ENCODE results near the gene GRIK3.
A peak's percentile ranks its signal among the peaks of the same experiment; 100 is the strongest.
"Not testable (repeated sequence)": the region's sequence is repeated elsewhere in the genome, so short reads cannot be mapped to it uniquely, and the experiment has no call there.

GRIK3 gene

DNA sequence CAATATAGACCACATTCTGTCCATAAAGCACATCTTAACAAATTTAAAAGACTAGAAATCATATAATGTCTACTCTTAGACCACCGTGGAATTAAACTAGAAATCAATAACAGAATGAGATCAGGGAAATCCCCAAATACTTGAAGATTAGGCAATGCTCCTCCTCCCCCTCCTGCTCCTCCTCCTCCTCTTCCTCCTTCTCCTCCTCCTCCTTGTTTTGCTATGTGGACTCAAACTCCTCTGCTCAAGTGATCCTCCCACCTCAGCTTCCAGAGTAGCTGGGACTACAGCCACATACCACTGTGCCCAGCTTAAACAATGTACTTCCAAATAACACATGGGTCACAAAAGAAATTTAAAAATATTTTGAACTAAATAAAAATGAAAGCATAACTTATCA, 134.2 kb downstream of the GRIK3 start:
- DNase-seq: no peak

DNA sequence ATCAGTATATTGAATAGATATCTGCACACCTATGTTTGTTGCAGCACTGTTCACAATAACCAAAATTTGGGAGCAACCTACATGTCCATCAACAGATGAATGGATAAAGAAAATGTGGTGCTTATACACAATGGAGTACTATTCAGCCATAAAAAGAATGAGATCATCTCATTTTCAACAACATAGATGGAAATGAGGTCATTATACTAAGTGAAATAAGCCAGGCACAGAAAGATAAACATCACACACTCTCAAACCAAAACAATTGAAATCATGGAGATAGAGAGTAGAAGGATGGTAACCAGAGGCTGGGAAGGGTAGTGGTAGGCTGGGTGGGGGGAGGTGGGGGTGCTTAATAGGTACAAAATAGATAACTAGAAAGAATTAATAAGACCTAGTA, 136.5 kb downstream of the GRIK3 start:
- not testable (repeated sequence) for DNase-seq

- DNase-seq: no peak
These were observed 139.5 kb downstream of the GRIK3 start for GRCh38 chr1:36894824-36895223.

DNA sequence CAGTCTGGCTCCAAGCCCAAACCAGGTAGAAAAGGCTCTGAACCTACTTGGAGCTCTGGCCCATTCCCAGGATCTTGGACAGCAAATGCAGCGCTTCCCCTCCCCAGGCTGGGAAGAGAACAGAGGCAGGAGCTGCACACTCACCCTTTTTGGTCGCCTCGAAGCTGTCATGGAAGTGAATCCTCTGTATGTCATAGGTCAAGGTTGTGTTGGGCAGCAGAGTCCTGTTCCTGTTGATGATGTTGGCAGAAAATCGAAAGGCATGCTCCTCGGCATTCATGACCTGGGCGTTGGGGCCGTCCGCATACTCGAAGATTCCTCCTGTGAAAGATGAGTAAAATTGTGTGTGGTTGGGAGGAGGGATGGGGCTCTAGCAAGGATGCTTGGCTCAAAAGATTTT, 143.5 kb downstream of the GRIK3 start:
- DNase-seq: no peak

GRCh38 chr1:36889478-36890226, 144.7 kb downstream of the GRIK3 start:
- DNase-seq: no peak

GRCh38 chr1:36888811-36889477, 145.4 kb downstream of the GRIK3 start:
- no peak for DNase-seq

GRCh38 chr1:36885540-36886357, 148.6 kb downstream of the GRIK3 start:
- DNase-seq: peak; percentile 61

- no peak for DNase-seq
These were observed 149.5 kb downstream of the GRIK3 start for GRCh38 chr1:36884801-36885200.

DNA sequence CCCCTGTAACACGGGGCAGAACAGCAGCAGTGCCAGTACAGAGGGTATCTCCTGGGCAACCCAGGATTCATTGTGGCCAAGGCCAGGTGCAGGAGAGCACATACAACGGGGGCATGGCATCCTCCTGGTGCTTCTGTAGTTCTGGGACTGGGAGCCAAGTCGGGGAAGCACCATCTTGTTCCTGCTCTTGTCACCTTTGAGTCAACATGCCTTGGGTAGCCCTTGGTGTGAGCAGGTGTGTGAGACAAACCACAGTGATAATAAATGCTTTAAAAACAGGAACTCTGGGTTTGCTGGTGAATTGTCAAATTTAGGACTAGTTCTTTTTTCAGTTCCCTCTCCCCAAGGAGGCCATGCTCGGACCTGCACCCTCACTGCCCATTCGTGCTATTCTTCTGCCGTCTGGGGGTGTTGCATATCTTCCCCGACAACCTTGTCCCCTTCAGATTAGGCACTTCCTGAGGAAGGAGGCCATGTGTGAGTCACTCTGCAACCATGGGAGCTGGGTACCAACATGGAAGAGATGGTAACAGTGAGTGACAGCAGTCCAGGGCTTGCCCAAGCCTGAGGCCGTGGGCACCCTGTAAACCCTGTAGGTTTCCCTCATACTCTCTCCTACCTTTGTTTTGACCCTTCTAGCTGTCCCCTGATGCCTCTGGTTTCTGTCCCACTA, 150.2 kb downstream of the GRIK3 start:
- no peak for DNase-seq

DNA sequence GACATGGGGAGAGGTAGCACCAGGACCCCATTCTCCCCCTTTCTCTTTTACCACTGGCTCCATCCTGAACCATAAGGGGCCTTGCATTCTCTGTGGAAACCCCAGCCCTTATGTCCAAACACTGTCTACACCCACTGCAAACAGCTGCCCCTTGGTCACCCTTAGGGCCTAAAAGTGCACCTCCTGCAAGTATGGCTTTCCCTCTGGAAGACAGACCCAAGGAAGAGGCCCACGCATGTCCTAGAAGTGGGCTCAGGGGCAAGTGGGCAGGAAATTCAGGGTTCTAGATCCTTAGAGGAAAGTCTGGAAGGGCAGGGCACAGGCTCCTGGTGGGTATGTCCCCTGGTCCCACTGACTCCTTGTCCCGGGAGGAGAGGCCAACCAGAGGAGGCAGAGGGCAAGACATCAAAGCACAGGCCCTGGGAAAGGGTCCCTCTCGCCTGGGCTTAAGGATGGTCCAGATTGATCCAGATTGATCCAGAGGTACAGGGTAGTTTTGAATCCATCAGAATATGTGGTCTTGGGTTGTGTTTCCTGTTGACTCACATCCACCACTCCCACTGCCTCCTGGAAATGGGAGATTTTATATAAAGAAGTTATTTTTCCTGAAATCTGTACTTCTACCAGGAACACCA, 150.9 kb downstream of the GRIK3 start:
- no peak for DNase-seq

DNA sequence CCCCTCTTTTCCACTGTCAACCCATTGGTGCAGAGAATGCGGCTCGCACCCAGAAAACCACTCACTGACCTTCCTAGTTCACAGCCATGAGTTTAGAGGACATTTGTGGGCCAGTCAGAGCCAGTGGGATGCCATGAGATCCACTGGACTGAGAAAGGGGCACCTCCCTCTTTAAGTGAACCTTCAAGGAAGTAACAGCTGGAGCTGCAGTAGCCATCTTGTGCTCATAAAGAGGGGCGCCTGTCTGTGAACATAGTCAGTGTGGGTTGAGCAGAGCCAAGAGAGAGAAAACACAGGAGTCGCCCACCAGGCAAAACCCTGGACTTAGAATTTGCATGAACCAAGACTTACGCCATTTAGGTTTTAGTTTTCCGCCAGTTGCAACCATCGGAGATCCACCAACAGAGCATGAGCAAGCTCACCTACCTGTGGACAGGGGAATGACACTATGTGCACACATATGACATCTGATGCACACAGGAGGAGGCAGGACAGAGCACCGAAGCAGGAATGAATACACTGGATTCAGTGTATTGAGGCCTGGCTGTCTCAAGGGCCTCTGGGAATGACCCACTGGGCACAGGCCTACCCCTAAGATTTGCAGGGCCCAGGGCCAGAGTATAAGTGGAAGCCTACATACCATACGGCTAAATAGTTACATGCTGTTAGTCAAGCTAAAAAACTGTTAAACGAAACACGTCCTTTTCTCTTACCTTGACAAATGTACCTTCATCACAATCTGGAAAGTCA, 151.6 kb downstream of the GRIK3 start:
- DNase-seq: no peak

DNA sequence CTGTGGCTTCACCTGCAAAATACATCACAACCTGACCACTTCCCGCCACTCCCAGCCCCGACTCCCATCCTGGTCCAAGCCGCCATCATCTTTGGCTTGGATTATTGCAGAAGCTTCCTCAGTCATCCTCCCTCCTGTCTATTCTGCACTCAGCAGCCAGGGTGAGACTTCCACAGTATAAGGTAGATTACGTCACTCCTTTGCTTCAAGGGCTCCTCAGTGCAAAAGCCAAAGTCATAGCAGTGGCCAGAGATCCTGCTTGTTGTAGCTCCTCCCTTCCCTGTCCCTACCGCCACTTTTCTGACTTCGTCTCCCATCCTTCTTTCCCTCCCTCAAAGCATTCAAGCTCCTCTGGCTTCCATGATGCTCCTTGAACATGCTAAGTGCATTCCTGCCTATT, 152.8 kb downstream of the GRIK3 start:
- DNase-seq: no peak

- DNase-seq: no peak
These were observed 153.3 kb downstream of the GRIK3 start for GRCh38 chr1:36881068-36881405.

DNA sequence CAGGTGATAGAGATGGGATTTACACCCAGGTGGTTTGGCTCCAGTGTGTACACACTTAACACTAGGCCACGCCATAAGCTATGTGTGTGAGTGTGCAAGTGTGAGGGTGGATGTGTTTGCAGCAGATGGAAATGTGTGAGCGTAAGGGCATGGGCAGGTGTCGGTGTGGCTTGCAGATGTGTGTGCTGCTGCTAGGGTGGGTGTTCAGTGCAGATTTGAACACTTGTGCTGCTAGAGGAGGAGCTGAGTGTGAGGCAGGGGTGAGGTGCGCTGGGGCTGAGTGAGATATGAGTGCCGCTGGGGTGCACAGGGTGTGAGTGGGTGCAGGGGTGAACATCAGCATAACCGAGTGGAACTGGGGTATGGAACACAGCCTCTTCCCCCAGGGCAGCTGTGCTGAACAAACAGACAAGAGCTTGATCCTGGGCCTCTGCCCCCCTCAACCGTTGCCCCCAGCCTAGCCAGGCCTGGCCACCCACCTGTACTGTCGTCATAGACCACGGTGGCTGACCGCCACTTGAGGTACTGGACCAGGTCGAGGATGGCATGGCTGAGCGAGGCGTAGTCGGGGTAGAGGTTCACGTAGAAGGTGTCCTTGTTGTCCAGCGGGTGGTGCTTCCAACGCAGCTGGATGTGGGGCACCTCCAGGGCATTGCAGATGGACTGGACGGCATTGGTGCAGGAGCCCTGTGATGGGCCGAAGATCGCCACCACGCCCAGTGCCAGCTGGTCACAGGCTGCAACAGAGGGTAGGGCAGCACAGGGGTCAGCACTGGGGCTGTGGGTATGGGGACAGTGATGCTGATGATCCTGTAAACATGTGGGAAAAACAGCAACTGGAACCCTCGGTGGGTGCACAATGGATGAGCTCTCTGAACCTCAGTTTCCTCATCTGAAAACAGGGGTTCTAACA, 153.9 kb downstream of the GRIK3 start:
- DNase-seq: no peak

GRCh38 chr1:36879613-36880012, 154.7 kb downstream of the GRIK3 start:
- DNase-seq: no peak

DNA sequence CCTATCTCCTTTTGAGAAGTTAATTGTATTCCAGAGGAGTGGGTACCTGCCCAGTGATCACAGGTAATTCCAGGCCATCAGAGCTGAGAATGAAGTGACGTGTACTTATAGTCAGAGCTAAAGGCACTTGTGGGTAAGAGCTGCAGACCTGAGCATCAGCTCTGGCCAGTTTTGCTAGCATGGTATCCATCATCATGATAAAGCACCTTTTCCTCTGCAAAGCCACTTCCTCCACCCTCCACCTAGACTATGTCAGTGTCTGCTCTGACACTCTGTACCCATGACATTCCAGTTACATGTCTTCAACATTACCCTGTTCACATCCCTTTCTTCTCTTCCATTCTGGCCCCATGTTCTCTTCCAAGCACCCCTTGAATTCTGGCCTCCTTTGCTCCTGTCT, 157.3 kb downstream of the GRIK3 start:
- DNase-seq: no peak

DNA sequence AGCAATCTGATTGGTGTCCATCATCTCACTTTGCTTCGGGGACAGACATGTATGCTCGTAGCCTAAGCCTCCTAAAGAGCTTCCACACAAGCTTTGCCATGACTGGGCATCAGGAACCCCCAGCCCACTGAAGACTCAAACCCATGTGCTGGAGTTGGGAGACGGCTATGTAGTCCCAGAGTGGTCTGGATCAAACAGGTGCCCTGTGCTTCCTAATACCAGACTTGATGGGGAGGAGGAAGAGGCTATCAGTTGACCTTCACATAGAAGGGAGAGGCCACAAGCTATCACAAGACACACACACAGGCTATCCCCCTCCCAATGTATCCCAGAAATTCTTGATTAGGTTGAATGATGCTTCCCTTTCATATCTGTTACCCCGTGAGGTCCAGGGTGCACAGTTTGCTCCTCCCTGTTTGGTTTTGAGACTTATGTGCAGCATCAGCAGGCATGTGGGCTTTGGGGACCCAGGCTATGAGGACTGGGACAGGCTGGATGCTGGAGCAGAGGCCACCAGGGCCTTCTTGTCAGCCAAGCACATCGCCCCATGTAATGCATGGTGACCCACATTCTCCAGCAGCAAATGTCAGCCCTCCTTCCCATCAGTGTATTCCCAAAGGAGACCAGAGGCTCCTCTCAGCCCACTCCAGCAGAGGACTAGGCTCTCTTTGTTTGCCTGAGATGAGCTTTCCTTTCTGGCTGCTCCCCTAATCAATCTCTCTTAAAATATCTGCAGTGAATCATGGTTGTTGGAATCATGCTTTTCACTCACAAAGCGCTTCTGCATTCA, 159.8 kb downstream of the GRIK3 start:
- peak; percentile 4 for DNase-seq

DNA sequence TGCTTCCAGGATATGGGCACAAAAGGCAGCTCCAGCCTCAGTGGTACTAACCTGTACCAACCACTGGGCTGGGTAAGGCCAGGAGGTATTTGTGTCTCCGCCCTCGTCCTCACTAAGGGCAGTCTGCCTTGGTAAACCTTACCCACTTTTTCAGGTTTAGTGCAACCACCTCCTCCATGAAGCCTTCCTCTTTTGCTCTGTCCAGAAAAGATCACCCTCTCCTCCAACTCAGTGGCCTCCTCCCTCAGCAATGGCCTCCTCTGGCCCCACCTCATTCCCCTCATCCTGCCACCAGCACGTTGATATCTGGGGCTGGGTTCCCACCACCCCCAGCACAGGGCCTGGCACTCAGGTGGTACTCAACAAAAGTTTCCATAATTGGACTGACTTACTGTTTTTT, 161.5 kb downstream of the GRIK3 start:
- no peak for DNase-seq

- DNase-seq: peak; percentile 10
These were observed 162.1 kb downstream of the GRIK3 start for GRCh38 chr1:36872126-36872754.

Measured in left hindlimb (tissue), 1 donor.